GM12872 (cell line): Measurements from ENCODE around the gene EIF4E1B.

Source experiments
- CTCF ChIP-seq: IDR thresholded peaks from 3 replicates; pipeline ENCODE4 v1.5.1; 2011; ENCODE audit warnings: low read depth, mild to moderate bottlenecking, low read length, moderate library complexity; ENCODE audit not compliant: insufficient read depth

Gene EIF4E1B

GRCh38 chr5:176608937-176609723 is 21.3 kb upstream of the EIF4E1B start:
- TF ChIP-seq CTCF = no peak; the same call in 2 of the 3 replicates

DNA sequence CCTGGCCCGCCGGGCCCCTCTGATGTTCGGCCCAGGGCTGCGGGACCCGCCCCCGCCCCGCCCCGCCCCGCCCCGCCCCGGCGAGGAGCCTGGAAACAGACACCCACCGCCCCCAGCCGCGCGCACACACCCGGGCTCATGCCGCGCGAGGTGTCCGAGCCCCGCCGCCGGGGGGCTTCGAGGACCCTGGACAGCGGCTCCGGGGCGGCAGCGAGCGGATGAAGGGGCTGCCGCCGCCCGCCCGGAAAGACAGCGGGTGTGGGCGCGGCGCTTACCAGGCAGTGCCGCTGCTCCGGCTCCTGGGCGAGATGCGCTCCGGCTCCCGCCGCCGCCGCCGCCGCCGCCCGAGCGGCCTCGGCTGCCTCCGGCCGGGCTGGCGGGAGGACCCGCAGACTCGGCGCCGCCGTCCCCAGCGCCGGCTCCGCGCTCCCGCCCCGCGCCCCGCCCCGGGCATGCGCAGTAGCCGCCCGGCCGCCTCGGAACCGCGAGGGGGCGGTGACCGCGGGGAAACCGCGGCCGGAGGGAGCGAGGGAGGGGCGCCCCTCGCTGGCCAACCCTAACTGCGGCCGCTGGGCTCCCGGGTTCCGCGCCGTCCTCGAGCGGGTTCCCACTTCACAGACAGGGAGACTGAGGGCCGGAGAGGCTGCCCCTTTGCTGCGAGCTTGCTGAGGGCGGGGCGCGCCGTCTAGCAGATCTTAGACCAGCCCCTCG is 20.6 kb upstream of the EIF4E1B start, which contains the start of gene GPRIN1:
Gene GPRIN1, minus strand, starts transcription at position 433 of the 711 bp plus-strand sequence. CDS start 10,322 bp downstream, outside the sequence.
- peak; percentile 32; the same call in 1 of the 3 replicates for TF ChIP-seq CTCF

- no peak for TF ChIP-seq CTCF
Observed at GRCh38 chr5:176610435-176610773, 20.1 kb upstream of the EIF4E1B start.

- no peak for TF ChIP-seq CTCF
Observed at GRCh38 chr5:176611435-176611834, 19.0 kb upstream of the EIF4E1B start.

GRCh38 chr5:176612008-176612407 is 18.5 kb upstream of the EIF4E1B start:
- TF ChIP-seq CTCF = no peak

- no peak for TF ChIP-seq CTCF
Observed at GRCh38 chr5:176612855-176613254, 17.6 kb upstream of the EIF4E1B start.

GRCh38 chr5:176614805-176615478 is 15.5 kb upstream of the EIF4E1B start:
- no peak for TF ChIP-seq CTCF
